Measurements from ENCODE around the gene PRRG2.

DNA sequence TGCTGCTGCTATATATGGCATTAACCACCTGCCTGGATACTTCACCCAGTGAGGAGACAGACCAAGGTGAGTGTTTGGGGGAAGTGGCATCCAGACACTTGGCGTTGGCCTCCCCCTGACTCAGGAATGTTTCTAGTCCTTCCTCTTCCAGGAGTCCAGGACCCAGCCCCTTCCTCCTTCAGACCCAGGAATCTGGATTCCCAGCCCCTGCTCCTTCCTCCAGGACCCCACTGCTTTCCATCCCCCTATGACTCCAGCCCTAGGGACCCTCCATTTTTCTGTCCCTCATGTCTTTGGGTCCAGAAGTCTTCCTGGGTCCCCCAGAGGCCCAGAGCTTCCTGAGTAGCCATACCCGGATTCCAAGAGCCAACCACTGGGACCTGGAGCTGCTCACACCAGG, 2.1 kb downstream of the PRRG2 start:
- no peak for TF ChIP-seq CTCF (conservative IDR thresholded peaks at IDR 0.05; ENCODE audit: low read depth in 2 of 2)
- TF ChIP-seq, protein P1, sequence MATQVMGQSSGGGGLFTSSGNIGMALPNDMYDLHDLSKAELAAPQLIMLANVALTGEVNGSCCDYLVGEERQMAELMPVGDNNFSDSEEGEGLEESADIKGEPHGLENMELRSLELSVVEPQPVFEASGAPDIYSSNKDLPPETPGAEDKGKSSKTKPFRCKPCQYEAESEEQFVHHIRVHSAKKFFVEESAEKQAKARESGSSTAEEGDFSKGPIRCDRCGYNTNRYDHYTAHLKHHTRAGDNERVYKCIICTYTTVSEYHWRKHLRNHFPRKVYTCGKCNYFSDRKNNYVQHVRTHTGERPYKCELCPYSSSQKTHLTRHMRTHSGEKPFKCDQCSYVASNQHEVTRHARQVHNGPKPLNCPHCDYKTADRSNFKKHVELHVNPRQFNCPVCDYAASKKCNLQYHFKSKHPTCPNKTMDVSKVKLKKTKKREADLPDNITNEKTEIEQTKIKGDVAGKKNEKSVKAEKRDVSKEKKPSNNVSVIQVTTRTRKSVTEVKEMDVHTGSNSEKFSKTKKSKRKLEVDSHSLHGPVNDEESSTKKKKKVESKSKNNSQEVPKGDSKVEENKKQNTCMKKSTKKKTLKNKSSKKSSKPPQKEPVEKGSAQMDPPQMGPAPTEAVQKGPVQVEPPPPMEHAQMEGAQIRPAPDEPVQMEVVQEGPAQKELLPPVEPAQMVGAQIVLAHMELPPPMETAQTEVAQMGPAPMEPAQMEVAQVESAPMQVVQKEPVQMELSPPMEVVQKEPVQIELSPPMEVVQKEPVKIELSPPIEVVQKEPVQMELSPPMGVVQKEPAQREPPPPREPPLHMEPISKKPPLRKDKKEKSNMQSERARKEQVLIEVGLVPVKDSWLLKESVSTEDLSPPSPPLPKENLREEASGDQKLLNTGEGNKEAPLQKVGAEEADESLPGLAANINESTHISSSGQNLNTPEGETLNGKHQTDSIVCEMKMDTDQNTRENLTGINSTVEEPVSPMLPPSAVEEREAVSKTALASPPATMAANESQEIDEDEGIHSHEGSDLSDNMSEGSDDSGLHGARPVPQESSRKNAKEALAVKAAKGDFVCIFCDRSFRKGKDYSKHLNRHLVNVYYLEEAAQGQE (IDR thresholded peaks at IDR 0.05; ENCODE audit: unreplicated experiment), result no peak
- no peak for TF ChIP-seq EZH2 (IDR thresholded peaks at IDR 0.05; ENCODE audit: low read depth, unreplicated experiment)
